ENCODE data around the gene RPTOR. TPM values are rescaled to one million over a fixed set of nuclear protein-coding genes. Genes with fewer than 3 reads are reported as not detected.

The RPTOR gene
- total and polyA plus RNA-seq, 10 of the 15 experiments (the other 5 are each of a cell fraction or from before 2014, with no cell fraction given) = 0.18 to 32.1 (median 7.8) TPM

- ChIA-PET SMC1A (ENCODE audit: uncharacterized antibody, unreplicated experiment) (no interaction called here), POLR2A (no interaction called here), CTCF (no interaction called here), RAD21 (ENCODE audit: unreplicated experiment) (no interaction called here)
- 94% methylated on average over 10 of the region's 11 CpGs for WGBS (ENCODE audit: insufficient coverage, insufficient replicate concordance, low lambda C conversion rate, missing lambda C conversion rate)
- intact Hi-C loops (cut with micrococcal nuclease; ENCODE audit: unreplicated experiment) = no loop called here
- H3K4me3 ChIP-seq = no peak overlapping the region
- no peak for ATAC-seq
- H3K79me2 ChIP-seq (ENCODE audit: control insufficient read depth, insufficient read depth, low read length) = no peaks in the 10 kb centered on the region
- H3K4me1 ChIP-seq (ENCODE audit: control insufficient read depth, insufficient read depth, low read length) = peaks cover 18% of the 10 kb centered on the region
- peaks cover 0 to 4% of the 10 kb centered on the region in 2 experiments; a peak in 3 of 4 replicates for H3K36me3 ChIP-seq (ENCODE audit: control insufficient read depth in 2 of 2, insufficient read depth in 2 of 2, low read length in 1 of 2)
- H3K9ac ChIP-seq (ENCODE audit: control insufficient read depth, insufficient read depth, low read length) = no peak overlapping the region
- in situ Hi-C loops (cut with MboI) = loop anchor here (5.0 kb wide), 1 partner anchor 111 kb away; no protein-coding TSS in a partner anchor
- DNase-seq (ENCODE audit: low read depth, low spot score) = no peak
- no peaks in the 10 kb centered on the region for H4K20me1 ChIP-seq (ENCODE audit: control insufficient read depth, insufficient read depth)
- TF ChIP-seq MYB (IDR thresholded peaks at IDR 0.05; ENCODE audit: borderline replicate concordance, low read depth, low read length) = no peak
- 0 out of 2 replicates have a peak, but pooled peaks have one; percentile 15 for TF ChIP-seq SPI1 (IDR thresholded peaks at IDR 0.05; ENCODE audit: borderline replicate concordance, insufficient read depth, low read depth, low read length)
- H3K4me2 ChIP-seq (ENCODE audit: control insufficient read depth, insufficient read depth) = no peak overlapping the region
- H3K27ac ChIP-seq (ENCODE audit: control insufficient read depth, insufficient read depth) = no peak overlapping the region
- no peaks in the 10 kb centered on the region for H3K27me3 ChIP-seq (replicated peaks in 1 of 2; ENCODE audit: control insufficient read depth in 2 of 2, insufficient read depth in 2 of 2, low read length in 1 of 2)
- no peak for FAIRE-seq
- BruUV-seq (replicated peaks) = no TSS peak
- H3K9me3 ChIP-seq (replicated peaks; ENCODE audit: control insufficient read depth, insufficient read depth, low read length) = no peaks in the 10 kb centered on the region
- H2AFZ ChIP-seq (ENCODE audit: control insufficient read depth, low read depth, low read length) = no peak overlapping the region
Measured at GRCh38 chr17:80860703-80861417, 316.2 kb downstream of the RPTOR start.

GRCh38 chr17:80861418-80861815 lies 316.8 kb downstream of the RPTOR start:
- ATAC-seq = no peak
- Histone ChIP-seq H4K20me1 (ENCODE audit: control insufficient read depth, insufficient read depth) (no peaks in the 10 kb centered on the region), H3K9me3 (replicated peaks; ENCODE audit: control insufficient read depth, insufficient read depth, low read length) (no peaks in the 10 kb centered on the region), H3K4me2 (ENCODE audit: control insufficient read depth, insufficient read depth) (no peak overlapping the region), H3K4me3 (no peak overlapping the region), H2AFZ (ENCODE audit: control insufficient read depth, low read depth, low read length) (no peak overlapping the region), H3K36me3 (ENCODE audit: control insufficient read depth in 2 of 2, insufficient read depth in 2 of 2, low read length in 1 of 2) (peaks cover 0 to 4% of the 10 kb centered on the region in 2 experiments; a peak in 3 of 4 replicates), H3K27ac (ENCODE audit: control insufficient read depth, insufficient read depth) (no peak overlapping the region), H3K9ac (ENCODE audit: control insufficient read depth, insufficient read depth, low read length) (no peak overlapping the region), H3K4me1 (ENCODE audit: control insufficient read depth, insufficient read depth, low read length) (peaks cover 12% of the 10 kb centered on the region), H3K79me2 (ENCODE audit: control insufficient read depth, insufficient read depth, low read length) (no peaks in the 10 kb centered on the region), H3K27me3 (replicated peaks in 1 of 2; ENCODE audit: control insufficient read depth in 2 of 2, insufficient read depth in 2 of 2, low read length in 1 of 2) (no peaks in the 10 kb centered on the region)
- CTCF ChIA-PET = no interaction called here
- WGBS (ENCODE audit: insufficient coverage, insufficient replicate concordance, low lambda C conversion rate, missing lambda C conversion rate) = 96% methylated on average over 11 of the region's 11 CpGs
- intact Hi-C loops (cut with micrococcal nuclease; ENCODE audit: unreplicated experiment) (no loop called here), in situ Hi-C loops (cut with MboI) (loop anchor here (5.0 kb wide), 1 partner anchor 111 kb away; no protein-coding TSS in a partner anchor)
- no peak for FAIRE-seq
- TF ChIP-seq NR2F1 (conservative IDR thresholded peaks at IDR 0.05) (no peak), CHD4 (IDR thresholded peaks at IDR 0.05) (no peak), ZNF274 (IDR thresholded peaks at IDR 0.05; ENCODE audit: insufficient read depth, insufficient read length) (no peak), SMC3 (IDR thresholded peaks at IDR 0.05; ENCODE audit: borderline replicate concordance, low read length) (no peak)
- SMC1A ChIA-PET (ENCODE audit: uncharacterized antibody, unreplicated experiment) = no interaction called here
- POLR2A ChIA-PET = interaction anchor here (0.7 kb wide), 1 partner anchor 28 kb away, joined by 3 read pairs; no protein-coding TSS in a partner anchor
- no peak for DNase-seq (ENCODE audit: low read depth, low spot score)
- no TSS peak for BruUV-seq (replicated peaks)
- RAD21 ChIA-PET (ENCODE audit: unreplicated experiment) = no interaction called here
